ENCODE measurements around the gene FBL. TPM values are rescaled to one million over a fixed set of nuclear protein-coding genes. Genes with fewer than 3 reads are reported as not detected.

FBL gene
- total and polyA plus RNA-seq, 2 of the 13 experiments (the other 11 are each of a cell fraction or from before 2014, with no cell fraction given): 153 to 468 TPM

GRCh38 chr19:39871362-39871761, 25.2 kb upstream of the FBL start:
- FAIRE-seq (no peak), ATAC-seq (no peak), DNase-seq (ENCODE audit: low spot score) (no peak)
- no peaks in the 10 kb centered on the region for H3K9me3 ChIP-seq (ENCODE audit: low read length)
- no peaks in the 10 kb centered on the region for H3K4me1 ChIP-seq (ENCODE audit: insufficient read depth, low read length)
- POLR2A ChIA-PET: no interaction called here
- H3K79me2 ChIP-seq (ENCODE audit: insufficient read depth, low read length): no peaks in the 10 kb centered on the region
- H3K4me3 ChIP-seq (replicated peaks in 1 of 3; ENCODE audit: insufficient read depth in 1 of 3, low read depth in 2 of 3, low read length in 3 of 3): no peak overlapping the region
- H2AFZ ChIP-seq (ENCODE audit: low read length): no peak overlapping the region
- WGBS (ENCODE audit: low lambda C conversion rate): 86% methylated on average over 6 of the region's 6 CpGs
- H4K20me1 ChIP-seq (ENCODE audit: insufficient read depth, low read length): no peaks in the 10 kb centered on the region
- CTCF ChIA-PET (ENCODE audit: low intra/inter-chr PET ratio, low total read pairs): no interaction called here
- peaks cover 2 to 6% of the 10 kb centered on the region in 2 experiments; a peak in 3 of 5 replicates for H3K36me3 ChIP-seq (replicated peaks in 1 of 2; ENCODE audit: control insufficient read depth in 1 of 2, insufficient read depth in 2 of 2, low read length in 2 of 2)
- no TSS peak for BruUV-seq (replicated peaks)
- no peak overlapping the region for H3K4me2 ChIP-seq (ENCODE audit: low read depth, low read length)
- H3K27ac ChIP-seq (ENCODE audit: extremely low read length, insufficient read depth, low read length): no peak overlapping the region
- in situ Hi-C loops (cut with HindIII; ENCODE audit: extremely low pct_ligation_motif_present, low pct_unique_long_range_greater_than_20kb) (no loop called here), intact Hi-C loops (cut with micrococcal nuclease; ENCODE audit: unreplicated experiment) (no loop called here)
- H3K9ac ChIP-seq (ENCODE audit: insufficient read depth, low read depth, low read length): no peak overlapping the region
- no peak for TF ChIP-seq PAX8 (CRISPR knock-in tag; IDR thresholded peaks at IDR 0.05; ENCODE audit: borderline replicate concordance)
- no peak for TF ChIP-seq ZIK1 (CRISPR knock-in tag; IDR thresholded peaks at IDR 0.05; ENCODE audit: borderline replicate concordance, low read depth)
- TF ChIP-seq GZF1 (CRISPR knock-in tag; IDR thresholded peaks at IDR 0.05): no peak
- no peak for TF ChIP-seq KLF6 (CRISPR knock-in tag; IDR thresholded peaks at IDR 0.05)
- TF ChIP-seq ZFX (CRISPR knock-in tag; IDR thresholded peaks at IDR 0.05; ENCODE audit: low read depth): no peak
- no peak for TF ChIP-seq SIN3A (IDR thresholded peaks at IDR 0.05; ENCODE audit: borderline replicate concordance, low read depth, low read length)
- TF ChIP-seq, protein P1, sequence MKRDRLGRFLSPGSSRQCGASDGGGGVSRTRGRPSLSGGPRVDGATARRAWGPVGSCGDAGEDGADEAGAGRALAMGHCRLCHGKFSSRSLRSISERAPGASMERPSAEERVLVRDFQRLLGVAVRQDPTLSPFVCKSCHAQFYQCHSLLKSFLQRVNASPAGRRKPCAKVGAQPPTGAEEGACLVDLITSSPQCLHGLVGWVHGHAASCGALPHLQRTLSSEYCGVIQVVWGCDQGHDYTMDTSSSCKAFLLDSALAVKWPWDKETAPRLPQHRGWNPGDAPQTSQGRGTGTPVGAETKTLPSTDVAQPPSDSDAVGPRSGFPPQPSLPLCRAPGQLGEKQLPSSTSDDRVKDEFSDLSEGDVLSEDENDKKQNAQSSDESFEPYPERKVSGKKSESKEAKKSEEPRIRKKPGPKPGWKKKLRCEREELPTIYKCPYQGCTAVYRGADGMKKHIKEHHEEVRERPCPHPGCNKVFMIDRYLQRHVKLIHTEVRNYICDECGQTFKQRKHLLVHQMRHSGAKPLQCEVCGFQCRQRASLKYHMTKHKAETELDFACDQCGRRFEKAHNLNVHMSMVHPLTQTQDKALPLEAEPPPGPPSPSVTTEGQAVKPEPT (CRISPR knock-in tag; IDR thresholded peaks at IDR 0.05; ENCODE audit: low read depth): no peak
- no peak for TF ChIP-seq ETV6 (CRISPR knock-in tag; conservative IDR thresholded peaks at IDR 0.05)
- TF ChIP-seq, protein P2, sequence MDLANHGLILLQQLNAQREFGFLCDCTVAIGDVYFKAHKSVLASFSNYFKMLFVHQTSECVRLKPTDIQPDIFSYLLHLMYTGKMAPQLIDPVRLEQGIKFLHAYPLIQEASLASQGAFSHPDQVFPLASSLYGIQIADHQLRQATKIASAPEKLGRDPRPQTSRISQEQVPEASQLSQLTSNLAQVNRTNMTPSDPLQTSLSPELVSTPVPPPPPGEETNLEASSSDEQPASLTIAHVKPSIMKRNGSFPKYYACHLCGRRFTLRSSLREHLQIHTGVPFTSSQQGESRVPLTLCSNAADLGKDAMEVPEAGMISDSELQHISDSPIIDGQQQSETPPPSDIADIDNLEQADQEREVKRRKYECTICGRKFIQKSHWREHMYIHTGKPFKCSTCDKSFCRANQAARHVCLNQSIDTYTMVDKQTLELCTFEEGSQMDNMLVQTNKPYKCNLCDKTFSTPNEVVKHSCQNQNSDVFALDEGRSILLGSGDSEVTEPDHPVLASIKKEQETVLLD (CRISPR knock-in tag; IDR thresholded peaks at IDR 0.05; ENCODE audit: low read depth): no peak
- TF ChIP-seq, protein P3, sequence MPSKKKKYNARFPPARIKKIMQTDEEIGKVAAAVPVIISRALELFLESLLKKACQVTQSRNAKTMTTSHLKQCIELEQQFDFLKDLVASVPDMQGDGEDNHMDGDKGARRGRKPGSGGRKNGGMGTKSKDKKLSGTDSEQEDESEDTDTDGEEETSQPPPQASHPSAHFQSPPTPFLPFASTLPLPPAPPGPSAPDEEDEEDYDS (CRISPR knock-in tag; IDR thresholded peaks at IDR 0.05): no peak
- TF ChIP-seq ZNF18 (CRISPR knock-in tag; IDR thresholded peaks at IDR 0.05; ENCODE audit: insufficient replicate concordance): no peak
- TF ChIP-seq ZNF224 (CRISPR knock-in tag; IDR thresholded peaks at IDR 0.05): no peak
- TF ChIP-seq SP140L (CRISPR knock-in tag; IDR thresholded peaks at IDR 0.05; ENCODE audit: borderline replicate concordance): no peak
- no peaks in the 10 kb centered on the region for H3K27me3 ChIP-seq (ENCODE audit: control insufficient read depth in 1 of 2, insufficient read depth in 2 of 2, low read length in 2 of 2)
